Measurements from ENCODE around the gene VTI1A. TPM values are rescaled to one million over a fixed set of nuclear protein-coding genes. Genes with fewer than 3 reads are reported as not detected.

The VTI1A gene
- total RNA-seq, 6 experiments from 2014 or later, result 11.2 to 26.2 (median 12.3) TPM

- 78% methylated on average over 7 of the region's 7 CpGs for WGBS (ENCODE audit: insufficient coverage, low coverage, low lambda C conversion rate, missing lambda C conversion rate)
- intact Hi-C loops (cut with DNase I), result no loop called here
- H3K4me1 ChIP-seq, result no peaks in the 10 kb centered on the region
- no peak for ATAC-seq
- no peak overlapping the region for H3K27ac ChIP-seq
- no peak for DNase-seq
- H3K36me3 ChIP-seq, result no peaks in the 10 kb centered on the region
- no peak overlapping the region for H3K4me3 ChIP-seq
- H3K27me3 ChIP-seq, result no peaks in the 10 kb centered on the region
- no peak for TF ChIP-seq POLR2A (IDR thresholded peaks at IDR 0.05)
- no peak for TF ChIP-seq CTCF (IDR thresholded peaks at IDR 0.05)
- H3K9me3 ChIP-seq, result no peaks in the 10 kb centered on the region
These were observed 196.7 kb downstream of the VTI1A start for GRCh38 chr10:112643600-112644264.

DNA sequence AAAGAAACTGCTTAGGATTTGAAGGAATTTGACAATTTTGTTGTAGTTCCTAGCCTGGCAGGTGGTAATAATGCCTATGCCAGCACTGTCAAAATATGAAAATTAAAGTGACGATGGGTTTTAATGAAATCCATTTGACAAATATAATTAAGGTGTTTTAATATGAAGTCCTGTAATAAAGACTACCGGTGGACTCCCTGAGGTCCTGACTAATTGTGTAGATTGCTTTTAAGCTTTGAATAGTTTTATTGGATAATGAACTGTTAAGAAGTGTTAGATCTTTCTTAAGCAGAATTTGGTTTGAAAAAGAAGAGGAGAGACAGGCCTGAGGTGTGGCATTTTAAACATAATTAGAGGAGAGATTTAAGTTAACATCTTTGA lies 197.2 kb downstream of the VTI1A start:
- ATAC-seq, result no peak
- DNase-seq, result no peak
- intact Hi-C loops (cut with DNase I), result no loop called here
- Histone ChIP-seq H3K4me1 (no peaks in the 10 kb centered on the region), H3K27me3 (no peaks in the 10 kb centered on the region), H3K4me3 (no peak overlapping the region), H3K36me3 (no peaks in the 10 kb centered on the region), H3K27ac (no peak overlapping the region), H3K9me3 (no peaks in the 10 kb centered on the region)
- TF ChIP-seq CTCF (IDR thresholded peaks at IDR 0.05) (no peak), POLR2A (IDR thresholded peaks at IDR 0.05) (no peak)
- WGBS (ENCODE audit: insufficient coverage, low coverage, low lambda C conversion rate, missing lambda C conversion rate), result 100% methylated on average over 2 of the region's 2 CpGs

DNA sequence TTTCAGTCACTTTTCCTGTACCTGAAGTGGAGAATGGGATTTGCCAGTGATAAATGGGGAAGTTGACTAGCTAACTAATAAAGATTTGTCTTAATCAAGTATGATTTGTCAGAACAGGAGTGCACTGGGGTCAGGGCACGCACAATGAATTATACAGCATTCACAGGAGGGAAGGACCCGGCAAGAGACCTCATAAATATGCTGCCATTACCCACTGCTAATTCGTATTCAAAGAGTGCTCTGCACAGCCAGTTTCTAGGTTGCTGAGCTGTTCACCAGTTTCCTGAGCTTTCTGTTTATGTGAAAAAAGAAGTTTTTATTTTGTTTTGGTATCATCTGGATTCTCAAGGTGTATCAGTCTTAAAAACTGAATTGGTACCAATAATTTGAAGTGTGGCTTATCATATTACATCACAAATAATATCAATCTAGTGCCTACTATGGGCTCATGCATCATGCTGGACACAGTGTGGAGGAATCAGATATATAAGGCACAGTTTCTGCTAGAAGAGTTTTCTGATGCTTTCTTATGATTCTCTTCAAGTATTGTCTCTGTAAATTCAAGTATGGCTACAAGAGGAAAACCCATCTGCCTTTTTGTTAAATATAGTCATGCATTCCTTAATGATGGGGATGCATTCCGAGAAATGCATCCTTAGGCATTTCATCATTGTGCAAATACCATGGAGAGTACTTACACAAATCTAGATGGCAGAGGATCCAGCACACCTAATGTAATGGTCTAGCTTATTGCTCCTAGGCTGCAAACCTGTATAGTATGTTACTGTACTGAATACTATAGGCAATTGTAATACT lies 202.2 kb downstream of the VTI1A start:
- ATAC-seq, result no peak
- 86% methylated on average over 4 of the region's 4 CpGs for WGBS (ENCODE audit: insufficient coverage, low coverage, low lambda C conversion rate, missing lambda C conversion rate)
- intact Hi-C loops (cut with DNase I), result no loop called here
- Histone ChIP-seq H3K4me1 (no peaks in the 10 kb centered on the region), H3K27ac (no peak overlapping the region), H3K27me3 (no peaks in the 10 kb centered on the region), H3K36me3 (no peaks in the 10 kb centered on the region), H3K4me3 (no peak overlapping the region), H3K9me3 (no peaks in the 10 kb centered on the region)
- DNase-seq, result no peak
- TF ChIP-seq CTCF (IDR thresholded peaks at IDR 0.05), result no peak
- no peak for TF ChIP-seq POLR2A (IDR thresholded peaks at IDR 0.05)

DNA sequence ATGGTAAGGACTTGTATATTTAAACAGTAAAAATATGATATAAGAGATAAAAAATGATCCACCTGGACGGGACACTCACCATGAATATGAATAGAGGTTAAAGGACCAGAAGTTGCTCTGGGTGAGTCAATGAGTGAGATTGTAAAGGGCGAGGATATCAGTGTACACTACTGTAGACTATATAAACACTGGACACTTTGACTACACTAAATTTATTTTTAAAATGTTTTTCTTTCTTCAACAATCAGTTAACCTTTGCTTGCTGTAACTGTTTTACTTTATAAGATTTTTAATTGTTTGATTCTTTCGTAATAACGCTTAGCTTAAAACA lies 202.8 kb downstream of the VTI1A start:
- H3K36me3 ChIP-seq, result no peaks in the 10 kb centered on the region
- H3K4me3 ChIP-seq, result no peak overlapping the region
- no peaks in the 10 kb centered on the region for H3K9me3 ChIP-seq
- intact Hi-C loops (cut with DNase I), result no loop called here
- no peak for TF ChIP-seq POLR2A (IDR thresholded peaks at IDR 0.05)
- TF ChIP-seq CTCF (IDR thresholded peaks at IDR 0.05), result no peak
- no peak overlapping the region for H3K27ac ChIP-seq
- DNase-seq, result no peak
- no peak for ATAC-seq
- no peaks in the 10 kb centered on the region for H3K27me3 ChIP-seq
- H3K4me1 ChIP-seq, result no peaks in the 10 kb centered on the region
- WGBS (ENCODE audit: insufficient coverage, low coverage, low lambda C conversion rate, missing lambda C conversion rate), result 94% methylated on average over 4 of the region's 4 CpGs
